Neural progenitor cell (in vitro differentiated cells): ENCODE results near the gene MAT2A.

Source experiments
- CTCF ChIP-seq: fragments of 200-600 bp; sonication (generic); IDR thresholded peaks from 2 replicates; pipeline ENCODE4 v1.5.1; 2017; ENCODE audit warnings: antibody characterized with exemption, mild to moderate bottlenecking
- EZH2 ChIP-seq: fragments of 200-600 bp; sonication (generic); IDR thresholded peaks from 2 replicates; pipeline ENCODE4 v1.6.1; 2017; ENCODE audit warnings: antibody characterized with exemption, mild to moderate bottlenecking, moderate library complexity
- EZH2phosphoT487 ChIP-seq: fragments of 200-600 bp; sonication (generic); IDR thresholded peaks from 2 replicates; pipeline ENCODE4 v1.6.1; 2017; ENCODE audit warnings: antibody characterized with exemption

GRCh38 chr2:85505551-85506238 is 33.3 kb upstream of the MAT2A start:
- TF ChIP-seq CTCF, result no peak
- TF ChIP-seq EZH2, result no peak
- no peak for TF ChIP-seq EZH2phosphoT487
